CD4-positive, alpha-beta memory T cell (primary cell): Measurements from ENCODE around the gene FOSB. TPM values are rescaled to one million over a fixed set of nuclear protein-coding genes. Genes with fewer than 3 reads are reported as not detected.

Source experiments
- microRNA-seq: library from miRNA; unstranded; fragments of <30 nt; microRNA quantifications from one replicate; pipeline ENCODE4 v1.2.0, GENCODE V29; 2021; ENCODE audit warnings: borderline replicate concordance, borderline number of aligned reads, borderline microRNAs expressed, mixed read lengths
- polyA plus RNA-seq, 2 donors: library from polyadenylated mRNA; unstranded; fragments of 300-500 nt; fragmentation: Illumina TruSeq; gene quantifications; one replicate each; pipeline ENCODE4 v1.2.3, GENCODE V29; 2021
- total RNA-seq, 2 experiments: library from RNA; stranded (reverse); gene quantifications; one replicate each; pipeline ENCODE4 v1.2.3, GENCODE V29; 2021

The FOSB gene
- total and polyA plus RNA-seq, 4 experiments from 2014 or later: 4.2 to 17.1 (median 8.6) TPM

Small RNA genes lying within 50 kb of the gene (microRNA-seq; reads per million reads assigned to microRNA genes)
- gene MIR6088: not detected

Other genes starting within 250 kb of the FOSB start
- gene EXOC3L2, start 222.6 kb upstream of the FOSB start, total RNA-seq: not detected
- gene EXOC3L2, start 222.6 kb upstream of the FOSB start, polyA plus RNA-seq: not detected
- gene MARK4, start 216.7 kb upstream of the FOSB start, total RNA-seq: 10 to 100 TPM; 24.3 to 25.2 TPM
- gene MARK4, start 216.7 kb upstream of the FOSB start, polyA plus RNA-seq: 1 to 10 TPM in 1 of 2 donors, under 1 TPM in 1; 0.11 to 1.7 TPM
- gene CKM, start 145.1 kb upstream of the FOSB start, total RNA-seq: not detected
- gene CKM, start 145.1 kb upstream of the FOSB start, polyA plus RNA-seq: not detected
- gene KLC3, start 127.2 kb upstream of the FOSB start, total RNA-seq: not detected
- gene KLC3, start 127.2 kb upstream of the FOSB start, polyA plus RNA-seq: not detected
- 10 to 100 TPM; 17.9 to 19.3 TPM for gene ERCC2, start 97.4 kb upstream of the FOSB start, total RNA-seq
- 1 to 10 TPM; 5.1 to 9.2 TPM for gene ERCC2, start 97.4 kb upstream of the FOSB start, polyA plus RNA-seq
- 10 to 100 TPM; 10.3 to 13.0 TPM for gene PPP1R13L, start 62.9 kb upstream of the FOSB start, total RNA-seq
- under 1 TPM; 0.66 to 0.76 TPM for gene PPP1R13L, start 62.9 kb upstream of the FOSB start, polyA plus RNA-seq
- 1 to 10 TPM; 2.0 to 2.9 TPM for gene POLR1G, start 61.4 kb upstream of the FOSB start, total RNA-seq
- gene POLR1G, start 61.4 kb upstream of the FOSB start, polyA plus RNA-seq: 1 to 10 TPM; 1.2 to 8.4 TPM
- 10 to 100 TPM; 46.6 to 46.9 TPM for gene ERCC1, start 44.1 kb upstream of the FOSB start, total RNA-seq
- gene ERCC1, start 44.1 kb upstream of the FOSB start, polyA plus RNA-seq: 10 to 100 TPM; 36.2 to 38.3 TPM
- gene RTN2, start 29.1 kb downstream of the FOSB start, total RNA-seq: 1 to 10 TPM in 1 of 2 experiments, under 1 TPM in 1; 0.14 to 1.1 TPM
- under 1 TPM in 1 of 2 donors, not detected in 1; 0.48 TPM for gene RTN2, start 29.1 kb downstream of the FOSB start, polyA plus RNA-seq
- 1 to 10 TPM; 5.8 to 7.9 TPM for gene PPM1N, start 30.4 kb downstream of the FOSB start, total RNA-seq
- 1 to 10 TPM; 3.7 to 4.0 TPM for gene PPM1N, start 30.4 kb downstream of the FOSB start, polyA plus RNA-seq
- gene VASP, start 39.5 kb downstream of the FOSB start, total RNA-seq: 10 to 100 TPM; 89.8 to 92.8 TPM
- gene VASP, start 39.5 kb downstream of the FOSB start, polyA plus RNA-seq: 10 to 100 TPM; 49.1 to 53.4 TPM
- gene OPA3, start 116.8 kb downstream of the FOSB start, total RNA-seq: 10 to 100 TPM in 1 of 2 experiments, 1 to 10 TPM in 1; 9.9 to 10.8 TPM
- gene OPA3, start 116.8 kb downstream of the FOSB start, polyA plus RNA-seq: 10 to 100 TPM in 1 of 2 donors, 1 to 10 TPM in 1; 4.4 to 12.9 TPM
- not detected for gene GPR4, start 134.2 kb downstream of the FOSB start, total RNA-seq
- gene GPR4, start 134.2 kb downstream of the FOSB start, polyA plus RNA-seq: not detected
- gene EML2, start 171.4 kb downstream of the FOSB start, total RNA-seq: 10 to 100 TPM; 76.7 to 78.0 TPM
- 10 to 100 TPM; 11.0 to 20.8 TPM for gene EML2, start 171.4 kb downstream of the FOSB start, polyA plus RNA-seq
- gene GIPR, start 200.2 kb downstream of the FOSB start, total RNA-seq: 1 to 10 TPM; 6.1 to 6.4 TPM
- under 1 TPM in 1 of 2 donors, not detected in 1; 0.12 TPM for gene GIPR, start 200.2 kb downstream of the FOSB start, polyA plus RNA-seq
- gene SNRPD2, start 224.0 kb downstream of the FOSB start, total RNA-seq: 100 to 1,000 TPM; 380 to 406 TPM
- gene SNRPD2, start 224.0 kb downstream of the FOSB start, polyA plus RNA-seq: 1,000 to 10,000 TPM in 1 of 2 donors, 100 to 1,000 TPM in 1; 956 to 1,238 TPM
- 10 to 100 TPM; 10.8 to 11.4 TPM for gene QPCTL, start 224.7 kb downstream of the FOSB start, total RNA-seq
- gene QPCTL, start 224.7 kb downstream of the FOSB start, polyA plus RNA-seq: 1 to 10 TPM in 1 of 2 donors, under 1 TPM in 1; 0.94 to 1.5 TPM